Thoracic aorta (tissue), 2 donors: ENCODE results near the gene PFDN4. TPM values are rescaled to one million over a fixed set of nuclear protein-coding genes. Genes with fewer than 3 reads are reported as not detected.
"Not testable (repeated sequence)": the region's sequence is repeated elsewhere in the genome, so short reads cannot be mapped to it uniquely, and the experiment has no call there.

ENCODE experiments used
- ATAC-seq: fragments of 150-250 bp; one replicate; pipeline ENCODE4 v1.8.0; 2017; ENCODE audit warnings: low read depth; ENCODE audit not compliant: insufficient number of reproducible peaks, low FRiP score
- DNase-seq: peaks from one replicate; pipeline ENCODE4 v3.0.0-alpha.2; 2020; ENCODE audit warnings: low spot score
- H3K27ac ChIP-seq, 2 donors: fragments of 200-600 bp; sonication (generic); 1 replicate in 1 of 2; 2 replicates in 1 of 2; pipeline ENCODE4 v1.5.1; 2016; ENCODE audit warnings: mild to moderate bottlenecking in 2 of 2, moderate library complexity in 2 of 2
- H3K27me3 ChIP-seq: fragments of 200-600 bp; sonication (generic); replicated peaks from 2 replicates; pipeline ENCODE4 v1.6.0; 2016; ENCODE audit warnings: mild to moderate bottlenecking; ENCODE audit not compliant: insufficient read depth
- H3K36me3 ChIP-seq: fragments of 200-600 bp; sonication (generic); one replicate; pipeline ENCODE4 v1.5.1; 2016
- H3K4me1 ChIP-seq, 2 donors: fragments of 200-600 bp; sonication (generic); 1 replicate in 1 of 2; 2 replicates in 1 of 2; pipeline versions ENCODE4 v1.5.1 to v1.6.0; 2016; ENCODE audit warnings: low read depth in 2 of 2, mild to moderate bottlenecking in 1 of 2; ENCODE audit not compliant: control insufficient read depth in 1 of 2
- H3K4me3 ChIP-seq: fragments of 200-600 bp; sonication (generic); 2 replicates; pipeline ENCODE4 v1.5.1; 2016; ENCODE audit warnings: mild to moderate bottlenecking
- H3K9me3 ChIP-seq: fragments of 200-600 bp; sonication (generic); 2 replicates; pipeline ENCODE4 v1.5.1; 2016
- CTCF ChIP-seq: fragments of 200-600 bp; sonication (generic); IDR thresholded peaks from one replicate; pipeline ENCODE4 v1.5.1; 2019; ENCODE audit warnings: antibody characterized with exemption
- total RNA-seq, 2 donors: library from RNA; depleted of rRNA; stranded (reverse); fragments of >200 nt; gene quantifications; one replicate each; pipeline versions ENCODE4 v1.1.0 to v1.2.3, GENCODE V29; 2016

Gene PFDN4
- total RNA-seq, 2 donors from 2014 or later, result 50.5 to 73.2 TPM

- DNase-seq (no peak), ATAC-seq (no peak)
- Histone ChIP-seq H3K4me1 (no peaks in the 10 kb centered on the region), H3K27me3 (no peaks in the 10 kb centered on the region), H3K36me3 (no peaks in the 10 kb centered on the region), H3K27ac (no peak overlapping the region), H3K4me3 (no peak overlapping the region), H3K9me3 (no peaks in the 10 kb centered on the region)
- TF ChIP-seq CTCF, result no peak
Measured at GRCh38 chr20:54234991-54235390, 27.1 kb downstream of the PFDN4 start.

- H3K4me3 ChIP-seq, result no peak overlapping the region
- DNase-seq (no peak), ATAC-seq (no peak)
- no peaks in the 10 kb centered on the region for H3K4me1 ChIP-seq
- H3K27me3 ChIP-seq, result no peaks in the 10 kb centered on the region
- TF ChIP-seq CTCF, result no peak
- no peaks in the 10 kb centered on the region for H3K9me3 ChIP-seq
- H3K27ac ChIP-seq, result no peak overlapping the region
- H3K36me3 ChIP-seq, result no peaks in the 10 kb centered on the region
Measured at GRCh38 chr20:54237116-54237943, 29.4 kb downstream of the PFDN4 start.

GRCh38 chr20:54244113-54244512, 36.2 kb downstream of the PFDN4 start:
- no peaks in the 10 kb centered on the region for H3K27me3 ChIP-seq

GRCh38 chr20:54248705-54249104, 40.8 kb downstream of the PFDN4 start:
- H3K4me3 ChIP-seq, H3K36me3 ChIP-seq, H3K27ac ChIP-seq, H3K9me3 ChIP-seq, H3K4me1 ChIP-seq, ATAC-seq, H3K27me3 ChIP-seq, DNase-seq: not testable (repeated sequence)

More at GRCh38 chr20:54244113-54244512, 36.2 kb downstream of the PFDN4 start:
- Histone ChIP-seq H3K9me3 (no peaks in the 10 kb centered on the region), H3K27ac (no peak overlapping the region), H3K36me3 (no peaks in the 10 kb centered on the region), H3K4me3 (no peak overlapping the region), H3K4me1 (no peaks in the 10 kb centered on the region)
- DNase-seq (no peak), ATAC-seq (no peak)
- TF ChIP-seq CTCF, result no peak

GRCh38 chr20:54250691-54251090, 42.8 kb downstream of the PFDN4 start:
- DNase-seq (no peak), ATAC-seq (no peak)
- no peaks in the 10 kb centered on the region for H3K9me3 ChIP-seq
- no peaks in the 10 kb centered on the region for H3K27me3 ChIP-seq
- H3K36me3 ChIP-seq, result no peaks in the 10 kb centered on the region
- no peak overlapping the region for H3K4me3 ChIP-seq
- H3K4me1 ChIP-seq, result no peaks in the 10 kb centered on the region
- TF ChIP-seq CTCF, result no peak
- H3K27ac ChIP-seq, result no peak overlapping the region
